Measurements from ENCODE around the gene CCDC88B. TPM values are rescaled to one million over a fixed set of nuclear protein-coding genes. Genes with fewer than 3 reads are reported as not detected.

CCDC88B gene
- 0.79 and 1.7 TPM in 2 replicates for total RNA-seq

GRCh38 chr11:64339754-64340408 lies at the start of gene CCDC88B:
Gene CCDC88B (plus strand): TSS chr11:64340204. CDS start chr11:64340267, 63 bp downstream.
- no peak for DNase-seq (ENCODE audit: low read depth in 2 of 2)

- no peak for DNase-seq (ENCODE audit: low read depth in 2 of 2)
These were observed 49.4 kb upstream of the CCDC88B start for GRCh38 chr11:64290352-64291261.

- DNase-seq (ENCODE audit: low read depth in 2 of 2): no peak
These were observed 48.7 kb upstream of the CCDC88B start, which contains the start of gene KCNK4 for GRCh38 chr11:64291262-64291751. Gene KCNK4 (plus strand): TSS chr11:64291302. CDS start chr11:64293019, 1,717 bp downstream.

GRCh38 chr11:64291752-64292459 lies 48.1 kb upstream of the CCDC88B start:
- no peak for DNase-seq (ENCODE audit: low read depth in 2 of 2)

- no peak for DNase-seq (ENCODE audit: low read depth in 2 of 2)
These were observed 47.3 kb upstream of the CCDC88B start for GRCh38 chr11:64292460-64293254.

GRCh38 chr11:64294774-64295173 lies 45.2 kb upstream of the CCDC88B start:
- no peak for DNase-seq (ENCODE audit: low read depth in 2 of 2)

- no peak for DNase-seq (ENCODE audit: low read depth in 2 of 2)
These were observed 44.2 kb upstream of the CCDC88B start for GRCh38 chr11:64295760-64296159.

GRCh38 chr11:64296236-64296635 lies 43.8 kb upstream of the CCDC88B start:
- DNase-seq (ENCODE audit: low read depth in 2 of 2): no peak

GRCh38 chr11:64296830-64297698 lies 42.9 kb upstream of the CCDC88B start:
- DNase-seq (ENCODE audit: low read depth in 2 of 2): no peak

- DNase-seq (ENCODE audit: low read depth in 2 of 2): no peak
These were observed 42.2 kb upstream of the CCDC88B start for GRCh38 chr11:64297699-64298358.

GRCh38 chr11:64298966-64299846 lies 40.8 kb upstream of the CCDC88B start:
- peak in 1 of 2 donors; percentile 42 for DNase-seq (ENCODE audit: low read depth in 2 of 2)

- DNase-seq (ENCODE audit: low read depth in 2 of 2): no peak
These were observed 40.0 kb upstream of the CCDC88B start, which contains the start of gene CATSPERZ for GRCh38 chr11:64299847-64300648. Gene CATSPERZ (plus strand): TSS chr11:64300358. CDS start chr11:64300411, 53 bp downstream.

GRCh38 chr11:64303109-64304031 lies 36.6 kb upstream of the CCDC88B start:
- DNase-seq (ENCODE audit: low read depth in 2 of 2): no peak

- no peak for DNase-seq (ENCODE audit: low read depth in 2 of 2)
These were observed 36.0 kb upstream of the CCDC88B start for GRCh38 chr11:64304032-64304315.

- peak; percentile 88 to 90 for DNase-seq (ENCODE audit: low read depth in 2 of 2)
These were observed 35.5 kb upstream of the CCDC88B start for GRCh38 chr11:64304316-64305072.

All from lung microvascular endothelial cell (primary cell).